ENCODE measurements around the gene TMEM8B.

The TMEM8B gene

GRCh38 chr9:35864695-35865255, 35.7 kb downstream of the TMEM8B start:
- no peak overlapping the region for H3K4me3 ChIP-seq (ENCODE audit: low read length)
- no peak for DNase-seq (ENCODE audit: low read depth)
- no peak for TF ChIP-seq CTCF (conservative IDR thresholded peaks at IDR 0.05; ENCODE audit: low read depth, low read length)

- DNase-seq (ENCODE audit: low read depth) = no peak
- no peak for TF ChIP-seq CTCF (conservative IDR thresholded peaks at IDR 0.05; ENCODE audit: low read depth, low read length)
- H3K4me3 ChIP-seq (ENCODE audit: low read length) = no peak overlapping the region
Measured at GRCh38 chr9:35867538-35867937, 38.5 kb downstream of the TMEM8B start.

- no peak for TF ChIP-seq CTCF (conservative IDR thresholded peaks at IDR 0.05; ENCODE audit: low read depth, low read length)
- H3K4me3 ChIP-seq (ENCODE audit: low read length) = no peak overlapping the region
- DNase-seq (ENCODE audit: low read depth) = no peak
Measured at GRCh38 chr9:35868933-35869332, 39.9 kb downstream of the TMEM8B start.

GRCh38 chr9:35869621-35870216, 40.7 kb downstream of the TMEM8B start:
- no peak overlapping the region for H3K4me3 ChIP-seq (ENCODE audit: low read length)
- no peak for DNase-seq (ENCODE audit: low read depth)

GRCh38 chr9:35870351-35870923, 41.4 kb downstream of the TMEM8B start, which contains the start of gene OR13J1:
OR13J1 (minus strand) TSS chr9:35870401; CDS start chr9:35870401, 0 bp downstream.
- no peak within 1 kb of the TSS for H3K4me3 ChIP-seq (ENCODE audit: low read length)
- TF ChIP-seq CTCF (conservative IDR thresholded peaks at IDR 0.05; ENCODE audit: low read depth, low read length) = no peak
- no peak for DNase-seq (ENCODE audit: low read depth)

More at GRCh38 chr9:35869621-35870216, 40.7 kb downstream of the TMEM8B start:
- no peak for TF ChIP-seq CTCF (conservative IDR thresholded peaks at IDR 0.05; ENCODE audit: low read depth, low read length)

- no peak overlapping the region for H3K4me3 ChIP-seq (ENCODE audit: low read length)
- no peak for TF ChIP-seq CTCF (conservative IDR thresholded peaks at IDR 0.05; ENCODE audit: low read depth, low read length)
- DNase-seq (ENCODE audit: low read depth) = peak; percentile 31
Measured at GRCh38 chr9:35871545-35871944, 42.5 kb downstream of the TMEM8B start.

- H3K4me3 ChIP-seq (ENCODE audit: low read length) = no peak overlapping the region
- no peak for TF ChIP-seq CTCF (conservative IDR thresholded peaks at IDR 0.05; ENCODE audit: low read depth, low read length)
- DNase-seq (ENCODE audit: low read depth) = no peak
Measured at GRCh38 chr9:35872505-35872904, 43.5 kb downstream of the TMEM8B start.

Data from retinal pigment epithelial cell (primary cell).